HEK293T (cell line): ENCODE measurements around the gene CDIPT.

Source experiments
- CTCF ChIA-PET: fragments of 350-600 bp; formaldehyde crosslinking; extraction: SDS; loops from one replicate; lab custom pipeline; 2021; ENCODE audit warnings: antibody characterized with exemption, inconsistent platforms; lab: Yijun Ruan, JAX
- POLR2A ChIA-PET: fragments of 350-600 bp; formaldehyde crosslinking; extraction: SDS; loops from one replicate; lab custom pipeline; 2020; ENCODE audit warnings: antibody characterized with exemption, inconsistent platforms; lab: Yijun Ruan, JAX
- DNase-seq: peaks from one replicate; pipeline ENCODE4 v3.0.0; 2012; ENCODE audit warnings: mixed read lengths; ENCODE audit errors: extremely low spot score
- ARNT ChIP-seq: fragments of 450-650 bp; IDR thresholded peaks from 2 replicates; pipeline ENCODE4 v1.6.1; 2017; ENCODE audit warnings: mild to moderate bottlenecking
- BHLHE40 ChIP-seq: fragments of 450-650 bp; IDR thresholded peaks from 2 replicates; pipeline ENCODE4 v1.6.1; 2016; ENCODE audit warnings: mild to moderate bottlenecking, moderate library complexity, borderline replicate concordance
- CTBP1 ChIP-seq: fragments of 450-650 bp; IDR thresholded peaks from 2 replicates; pipeline ENCODE4 v1.6.1; 2016; ENCODE audit warnings: borderline replicate concordance
- ELF4 ChIP-seq: fragments of 450-650 bp; IDR thresholded peaks from 2 replicates; pipeline ENCODE4 v1.6.1; 2017; ENCODE audit warnings: antibody characterized with exemption
- FOXA1 ChIP-seq: fragments of 450-650 bp; IDR thresholded peaks from 2 replicates; pipeline ENCODE4 v1.6.1; 2016; ENCODE audit warnings: mild to moderate bottlenecking
- FOXK2 ChIP-seq: fragments of 450-650 bp; IDR thresholded peaks from 2 replicates; pipeline ENCODE4 v1.6.1; 2016; ENCODE audit warnings: mild to moderate bottlenecking
- FOXM1 ChIP-seq: fragments of 450-650 bp; IDR thresholded peaks from 2 replicates; pipeline ENCODE4 v1.6.1; 2017; ENCODE audit warnings: mild to moderate bottlenecking, borderline replicate concordance
- HDGF ChIP-seq: fragments of 450-650 bp; IDR thresholded peaks from 2 replicates; pipeline ENCODE4 v1.6.1; 2017; ENCODE audit warnings: antibody characterized with exemption, borderline replicate concordance
- L3MBTL2 ChIP-seq: fragments of 450-650 bp; conservative IDR thresholded peaks from 2 replicates; pipeline ENCODE4 v1.6.1; 2016; ENCODE audit warnings: mild to moderate bottlenecking
- LEF1 ChIP-seq: fragments of 450-650 bp; IDR thresholded peaks from 2 replicates; pipeline ENCODE4 v1.6.1; 2017; ENCODE audit warnings: mild to moderate bottlenecking, borderline replicate concordance
- NFRKB ChIP-seq: fragments of 450-650 bp; IDR thresholded peaks from 2 replicates; pipeline ENCODE4 v1.6.1; 2016; ENCODE audit warnings: mild to moderate bottlenecking, moderate library complexity
- PKNOX1 ChIP-seq: fragments of 450-650 bp; IDR thresholded peaks from 2 replicates; pipeline ENCODE4 v1.6.1; 2016
- SP1 ChIP-seq: fragments of 450-650 bp; IDR thresholded peaks from 2 replicates; pipeline ENCODE4 v1.6.1; 2017
- SUZ12 ChIP-seq: fragments of 450-650 bp; IDR thresholded peaks from 2 replicates; pipeline ENCODE4 v1.6.1; 2016; ENCODE audit warnings: mild to moderate bottlenecking
- TARDBP ChIP-seq: fragments of 450-650 bp; IDR thresholded peaks from 2 replicates; pipeline ENCODE4 v1.6.1; 2016
- ZNF384 ChIP-seq: fragments of 450-650 bp; IDR thresholded peaks from 2 replicates; pipeline ENCODE4 v1.6.1; 2016

CDIPT gene

GRCh38 chr16:29903590-29903989 lies 40.6 kb upstream of the CDIPT start:
- DNase-seq = no peak
- CTCF ChIA-PET = interaction anchor here (0.5 kb wide), 1 partner anchor 54 kb away, joined by 4 read pairs; no protein-coding TSS in a partner anchor
- TF ChIP-seq PKNOX1 (no peak), SUZ12 (no peak), CTBP1 (no peak), FOXM1 (no peak), ELF4 (no peak), FOXK2 (no peak), ZNF384 (no peak), NFRKB (no peak), TARDBP (no peak), L3MBTL2 (no peak), ARNT (no peak), SP1 (no peak), FOXA1 (no peak), HDGF (no peak), LEF1 (no peak), BHLHE40 (no peak)

GRCh38 chr16:29901607-29901945 lies 38.5 kb upstream of the CDIPT start:
- no peak for DNase-seq
- TF ChIP-seq PKNOX1 (no peak), CTBP1 (no peak), SP1 (no peak), FOXM1 (no peak), FOXA1 (no peak), NFRKB (no peak), HDGF (no peak), BHLHE40 (no peak), L3MBTL2 (no peak), ARNT (no peak), TARDBP (no peak), ZNF384 (no peak), LEF1 (no peak), FOXK2 (no peak), SUZ12 (no peak), ELF4 (no peak)
- ChIA-PET CTCF (interaction anchor here (1.5 kb wide), 1 partner anchor 53 kb away, joined by 3 read pairs; no protein-coding TSS in a partner anchor), POLR2A (interaction anchor here (0.9 to 4.9 kb wide), 6 partner anchors 13 to 88 kb away, joined by 3 to 41 read pairs (median 8); partner anchors contain the start of genes KCTD13 and TAOK2)

More at GRCh38 chr16:29903590-29903989, 40.6 kb upstream of the CDIPT start:
- POLR2A ChIA-PET = interaction anchor here (1.1 kb wide), 1 partner anchor 22 kb away, joined by 3 read pairs; the partner anchor contains the start of gene KCTD13

GRCh38 chr16:29900888-29901606 lies 38.0 kb upstream of the CDIPT start:
- DNase-seq = no peak
- no peak for TF ChIP-seq LEF1
- TF ChIP-seq BHLHE40 = no peak
- TF ChIP-seq ARNT = no peak
- TF ChIP-seq ZNF384 = no peak
- no peak for TF ChIP-seq PKNOX1
- no peak for TF ChIP-seq FOXK2
- TF ChIP-seq FOXM1 = no peak
- ChIA-PET CTCF (interaction anchor here (0.6 to 1.8 kb wide), 3 partner anchors 10 to 202 kb away, joined by 3 to 5 read pairs (median 4); no protein-coding TSS in a partner anchor), POLR2A (interaction anchor here (0.8 to 4.9 kb wide), 11 partner anchors 8 to 94 kb away, joined by 3 to 41 read pairs (median 5); partner anchors contain the start of genes HIRIP3, KCTD13, PAGR1 and TAOK2)

GRCh38 chr16:29900102-29900887 lies 37.3 kb upstream of the CDIPT start, which contains the start of gene ASPHD1:
Gene ASPHD1, plus strand, starts transcription at chr16:29900488. Its CDS starts 484 bp downstream, at chr16:29900972.
- ChIA-PET POLR2A (interaction anchor here (0.6 to 4.9 kb wide), 24 partner anchors 9 to 153 kb away, joined by 3 to 41 read pairs (median 4); partner anchors contain the start of genes CDIPT, HIRIP3, KCTD13 and MAZ), CTCF (interaction anchor here (0.5 to 1.8 kb wide), 7 partner anchors 11 to 576 kb away, joined by 3 to 10 read pairs (median 4); no protein-coding TSS in a partner anchor)
- TF ChIP-seq ARNT (no peak), L3MBTL2 (peak; percentile 38; the same call in 1 of the 2 replicates)
- peak; percentile 92 for DNase-seq

GRCh38 chr16:29899516-29900101 lies 36.6 kb upstream of the CDIPT start, which contains the start of gene SEZ6L2:
Gene SEZ6L2, minus strand, starts transcription at chr16:29899550. Its CDS starts 531 bp downstream, at chr16:29899019.
- CTCF ChIA-PET = interaction anchor here (0.5 to 1.8 kb wide), 7 partner anchors 12 to 576 kb away, joined by 3 to 10 read pairs (median 4); partner anchors contain the start of gene TMEM219
- TF ChIP-seq L3MBTL2 (no peak), TARDBP (no peak), ELF4 (no peak), FOXM1 (no peak), NFRKB (no peak)
- POLR2A ChIA-PET = interaction anchor here (0.6 to 4.9 kb wide), 23 partner anchors 9 to 1050 kb away, joined by 3 to 41 read pairs (median 4); partner anchors contain the start of genes CDIPT, HIRIP3, KCTD13 and MAZ
- peak; percentile 94 for DNase-seq
